Activated CD8-positive, alpha-beta memory T cell treated with anti-CD3 and anti-CD28 coated beads for 24 hours (primary cell): ENCODE results near the gene SEZ6.
A peak's percentile ranks its signal among the peaks of the same experiment; 100 is the strongest.
"Not testable (repeated sequence)": the region's sequence is repeated elsewhere in the genome, so short reads cannot be mapped to it uniquely, and the experiment has no call there.

Source experiments
- DNase-seq: peaks from one replicate; pipeline ENCODE4 v3.0.0-alpha.2; 2020

SEZ6 gene

GRCh38 chr17:28951991-28952975 is 53.5 kb downstream of the SEZ6 start:
- peak; percentile 94 for DNase-seq

- peak; percentile 99 for DNase-seq
These were observed 54.3 kb downstream of the SEZ6 start, which contains the start of gene PHF12 for GRCh38 chr17:28951428-28951990. PHF12 (minus strand) TSS chr17:28951518; CDS start chr17:28950960, 558 bp downstream.

DNA sequence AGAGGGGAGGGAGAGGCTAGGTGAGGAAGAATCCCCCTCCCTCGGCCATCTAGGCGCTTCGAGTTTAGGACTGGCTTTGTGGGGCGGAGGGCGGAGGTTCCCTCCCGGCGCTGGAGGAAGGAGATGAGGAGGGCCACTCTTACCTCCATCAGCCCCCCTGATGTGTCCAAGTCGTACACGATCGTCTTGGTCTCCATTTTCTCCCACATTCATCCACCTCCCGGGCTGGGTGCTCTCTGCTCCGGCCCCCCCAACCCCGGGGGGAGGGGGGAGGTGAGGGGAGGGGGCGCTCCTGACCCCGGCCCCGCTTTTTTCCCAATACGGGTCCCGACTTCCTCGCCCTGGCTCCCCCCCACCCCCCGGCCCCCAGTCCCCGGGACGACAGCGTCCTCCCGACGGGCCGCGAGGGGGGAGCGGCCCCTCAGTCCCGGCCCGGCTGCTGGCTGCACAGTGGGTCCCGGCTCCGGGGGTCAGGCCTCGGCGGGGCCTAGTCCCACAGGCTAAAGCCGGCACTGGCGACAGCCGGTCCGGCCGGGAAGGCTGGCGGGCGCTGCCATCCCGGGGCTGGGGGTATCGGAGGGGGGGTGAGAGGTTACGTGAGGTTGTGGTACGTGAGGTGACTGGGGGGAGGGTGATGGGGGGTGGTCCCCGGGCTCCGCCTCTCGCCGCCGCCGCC is 54.9 kb downstream of the SEZ6 start:
- no peak for DNase-seq

DNA sequence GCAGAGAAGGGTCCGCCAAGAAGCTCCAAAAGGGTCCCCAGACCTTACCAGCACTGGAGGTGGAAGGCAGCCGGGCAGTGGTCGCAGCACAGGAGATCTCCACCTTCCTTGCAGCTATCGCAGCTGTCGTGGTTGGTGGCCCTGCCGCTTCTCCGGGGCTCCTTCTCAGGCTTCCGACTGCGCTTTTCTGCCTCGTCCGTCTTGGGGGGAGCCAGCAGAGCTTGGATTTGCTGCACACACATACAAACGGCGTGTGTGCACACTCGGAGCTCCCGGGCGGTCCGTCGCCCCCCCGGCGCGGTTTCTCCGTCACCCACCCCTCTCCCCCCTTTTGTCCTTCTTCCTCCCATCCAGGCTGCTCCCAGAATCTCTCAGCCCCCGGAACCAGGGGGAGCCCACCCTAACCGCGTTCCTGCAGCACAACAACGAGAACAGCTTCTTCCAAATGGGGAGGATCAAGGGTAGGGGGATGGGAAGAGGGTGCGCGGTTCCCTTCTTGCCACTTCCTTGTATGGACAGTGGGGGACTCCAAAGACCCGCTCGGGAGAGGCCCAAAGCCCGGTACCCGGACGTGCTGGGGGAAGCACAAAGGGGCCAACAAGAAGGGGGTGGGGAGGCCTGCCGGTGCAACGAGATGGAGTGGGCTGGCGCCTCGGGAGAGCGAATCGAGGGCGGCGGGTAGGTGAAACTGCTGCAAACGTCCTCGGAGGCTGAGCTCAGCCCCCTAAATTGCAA is 55.6 kb downstream of the SEZ6 start:
- peak; percentile 81 for DNase-seq

DNA sequence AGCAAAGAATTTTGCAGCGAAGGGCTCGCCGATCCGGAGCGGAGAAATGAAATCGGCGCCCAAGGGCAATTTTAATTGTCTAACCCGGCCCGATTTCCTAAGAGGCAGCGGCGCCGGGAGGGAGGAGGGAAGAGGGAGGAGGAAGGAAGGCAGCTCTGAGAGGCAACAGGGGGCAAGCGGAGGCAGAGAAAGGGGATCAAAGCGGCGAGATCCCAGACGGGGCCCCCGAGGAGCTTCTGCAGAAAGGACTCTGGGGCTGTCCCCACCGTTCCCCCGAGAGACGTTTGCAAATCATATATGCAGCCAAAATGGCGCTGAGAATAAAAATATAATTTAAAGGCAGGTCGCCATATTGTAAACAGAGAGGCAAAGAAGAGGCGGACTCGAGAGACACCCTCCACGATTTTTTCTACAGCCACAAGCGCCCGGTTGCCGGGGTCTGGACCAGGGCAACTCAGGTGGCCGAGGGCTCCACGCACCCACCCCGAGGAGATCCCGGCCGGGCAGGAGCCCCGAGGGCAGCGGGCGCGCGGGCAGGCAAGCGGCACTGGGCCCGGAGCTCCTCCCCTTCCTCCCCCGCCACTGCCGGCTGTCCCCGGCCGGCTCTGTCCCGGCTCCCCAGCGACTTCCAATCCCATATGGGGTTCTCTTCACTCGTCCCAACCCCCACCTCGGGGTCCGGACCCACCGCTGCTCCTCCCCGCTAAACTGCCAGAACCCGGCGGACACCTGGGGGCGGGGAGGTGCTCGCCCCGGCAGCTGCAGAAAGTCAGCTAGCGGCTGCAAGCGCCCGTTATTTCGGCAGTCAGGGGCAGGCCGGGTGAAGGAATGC is 56.4 kb downstream of the SEZ6 start:
- peak; percentile 87 for DNase-seq

DNA sequence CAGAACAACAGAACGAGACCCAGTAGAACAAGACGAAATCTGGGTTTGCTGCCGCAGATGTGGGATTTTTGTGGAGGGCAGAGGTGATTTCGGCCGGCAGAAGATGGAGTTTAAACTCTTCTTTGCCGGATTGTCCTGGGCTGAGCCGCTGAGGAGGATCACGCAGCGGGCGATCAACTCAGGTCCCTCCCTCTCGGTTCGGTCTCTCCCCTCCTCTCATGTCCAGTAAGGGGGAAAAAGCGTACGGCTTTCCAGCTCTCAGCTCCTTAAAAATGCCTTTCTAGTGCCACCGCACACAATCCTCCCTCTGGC is 57.0 kb downstream of the SEZ6 start:
- DNase-seq: no peak

- DNase-seq: no peak
These were observed 57.5 kb downstream of the SEZ6 start for GRCh38 chr17:28948342-28948741.

DNA sequence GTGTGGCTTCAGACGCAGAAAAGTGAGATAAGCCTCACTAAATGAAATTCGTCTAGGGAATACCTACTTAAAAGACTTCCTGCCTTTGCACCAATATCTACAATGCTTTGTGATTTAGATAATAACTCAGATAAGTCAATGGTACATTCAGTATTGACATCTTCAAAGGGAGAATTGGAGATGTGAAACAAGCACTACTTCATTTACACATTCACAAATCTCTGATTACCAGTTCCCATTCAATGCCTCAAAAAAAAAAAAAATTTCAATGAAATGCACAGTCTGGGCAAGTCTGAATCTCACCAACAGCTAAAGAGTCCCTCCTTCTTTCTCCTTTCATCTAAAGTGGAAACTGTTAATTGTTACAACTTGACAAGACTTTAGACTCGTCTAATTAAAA is 58.2 kb downstream of the SEZ6 start:
- no peak for DNase-seq

- no peak for DNase-seq
These were observed 59.6 kb downstream of the SEZ6 start for GRCh38 chr17:28946239-28946638.

- DNase-seq: no peak
These were observed 60.7 kb downstream of the SEZ6 start for GRCh38 chr17:28944862-28945741.

DNA sequence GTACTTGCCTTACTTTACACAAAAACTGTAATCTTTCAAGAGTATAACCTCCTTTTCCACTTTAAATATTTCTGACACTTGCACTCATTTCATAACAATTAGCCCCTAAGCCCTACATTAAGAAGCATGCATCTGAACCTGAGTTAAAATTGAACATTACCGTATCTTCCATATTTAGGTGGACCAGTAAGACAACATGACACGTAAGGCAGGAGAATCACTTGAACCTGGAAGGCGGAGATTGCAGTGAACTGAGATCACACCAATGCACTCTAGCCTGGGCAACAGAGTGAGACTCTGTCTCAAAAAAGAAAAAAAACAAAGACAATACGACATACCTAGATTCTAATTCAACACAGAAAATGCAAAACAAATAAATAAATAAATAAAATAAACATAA is 61.5 kb downstream of the SEZ6 start:
- no peak for DNase-seq

GRCh38 chr17:28942925-28943324 is 62.9 kb downstream of the SEZ6 start:
- DNase-seq: no peak

- DNase-seq: no peak
These were observed 64.6 kb downstream of the SEZ6 start for GRCh38 chr17:28941251-28941650.

DNA sequence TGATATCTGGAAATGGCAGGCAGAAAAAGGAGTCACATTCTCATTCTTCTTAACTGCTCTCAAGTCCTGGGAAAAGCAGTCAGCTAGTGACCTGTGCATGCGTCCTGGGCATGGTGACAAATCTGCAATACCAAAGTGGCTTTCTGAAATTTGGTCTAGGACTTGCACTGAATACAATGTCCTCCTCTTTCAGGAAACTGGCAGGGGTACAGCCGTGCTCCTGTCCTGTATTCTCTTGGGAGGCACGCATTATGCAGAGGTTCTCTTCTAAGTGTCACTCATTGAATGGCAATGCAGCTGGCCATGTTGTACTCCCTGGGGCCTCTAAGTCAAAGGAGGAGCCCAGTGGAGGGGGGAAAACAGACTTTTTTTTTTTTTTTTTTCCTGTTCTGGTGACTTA is 65.2 kb downstream of the SEZ6 start:
- DNase-seq: no peak

DNA sequence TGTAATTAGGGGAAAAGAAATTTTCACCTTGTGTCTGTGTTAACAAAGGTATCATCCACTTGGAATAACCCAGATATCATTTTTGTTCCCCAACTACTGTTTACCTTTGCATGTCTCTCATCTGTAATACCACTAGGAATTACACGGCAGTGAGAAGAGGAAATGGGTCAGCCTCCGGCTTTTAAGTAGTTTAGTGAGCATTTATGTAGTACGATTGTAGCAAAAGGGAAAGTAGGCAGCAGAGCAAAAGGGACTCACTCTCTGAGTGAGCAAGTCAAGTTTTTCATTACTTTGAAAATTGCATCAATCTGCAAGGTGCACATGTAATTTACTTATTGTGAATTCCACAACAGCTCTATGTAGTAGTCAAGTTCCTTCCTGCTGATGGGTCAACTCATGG is 65.7 kb downstream of the SEZ6 start:
- DNase-seq: no peak

- DNase-seq: no peak
These were observed 67.3 kb downstream of the SEZ6 start for GRCh38 chr17:28938552-28938951.

DNA sequence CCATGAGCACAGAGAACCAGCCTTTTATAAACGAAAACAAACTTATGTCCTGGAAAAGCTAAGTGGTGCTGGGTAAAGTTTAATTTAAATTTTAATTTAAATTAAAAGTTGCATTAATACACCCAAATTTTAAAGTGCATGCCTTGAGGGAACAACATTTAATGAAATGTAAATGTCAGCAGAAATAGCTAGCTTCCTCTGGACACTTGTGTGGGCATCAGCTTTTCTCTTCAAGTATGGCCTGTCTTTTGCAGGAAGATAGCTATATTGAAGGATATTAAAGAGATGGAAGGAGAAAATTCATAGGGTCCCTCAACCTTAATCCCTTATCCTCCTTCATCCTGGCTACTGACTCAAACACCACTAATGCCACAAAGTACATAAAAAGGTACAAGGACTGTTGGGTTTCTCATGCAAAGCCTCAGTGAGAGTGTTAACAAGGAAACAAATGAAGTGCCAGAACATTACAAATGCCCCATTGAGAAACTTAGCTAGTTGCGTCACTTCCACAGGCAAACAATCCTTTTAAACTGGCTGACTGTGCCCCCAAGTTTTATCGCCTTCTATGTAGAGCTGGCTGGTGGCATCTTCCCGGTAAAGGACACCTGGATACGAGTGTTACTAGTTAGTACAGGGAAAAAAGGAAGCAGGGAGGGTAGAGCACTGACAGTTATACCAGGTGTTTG is 68.6 kb downstream of the SEZ6 start:
- DNase-seq: no peak

DNA sequence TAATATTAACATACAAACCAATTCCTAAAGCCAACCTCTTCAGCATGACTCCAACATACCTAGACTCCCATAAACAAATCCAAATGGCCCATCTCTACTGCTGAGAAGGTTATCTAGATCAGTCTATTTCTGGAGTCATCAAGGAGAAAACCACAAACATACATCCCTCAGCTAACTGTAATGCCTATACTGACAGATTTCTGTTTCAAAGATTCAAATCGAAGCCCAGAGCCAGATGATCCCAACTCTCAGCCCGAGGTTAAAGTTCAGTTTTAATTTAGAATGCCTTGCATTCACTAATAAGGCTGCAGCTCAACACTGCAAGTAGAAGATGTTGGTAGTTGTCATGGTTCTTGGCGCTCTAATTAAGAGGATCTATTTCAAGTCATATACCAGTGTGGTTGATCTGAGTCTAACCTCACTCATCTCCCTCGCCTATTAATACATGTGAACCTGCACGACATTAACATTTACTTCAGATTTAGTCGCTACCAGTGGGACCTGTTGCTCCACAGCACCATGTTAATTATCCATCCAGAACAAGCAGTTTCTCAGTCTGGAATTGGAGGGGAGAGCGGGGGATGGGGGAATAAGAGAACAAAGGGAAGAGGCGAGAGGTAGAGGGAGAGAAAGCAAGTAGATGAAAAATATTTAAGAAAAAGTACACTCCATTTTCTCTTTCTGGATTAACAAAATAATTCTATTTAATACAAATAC is 69.9 kb downstream of the SEZ6 start:
- no peak for DNase-seq

DNA sequence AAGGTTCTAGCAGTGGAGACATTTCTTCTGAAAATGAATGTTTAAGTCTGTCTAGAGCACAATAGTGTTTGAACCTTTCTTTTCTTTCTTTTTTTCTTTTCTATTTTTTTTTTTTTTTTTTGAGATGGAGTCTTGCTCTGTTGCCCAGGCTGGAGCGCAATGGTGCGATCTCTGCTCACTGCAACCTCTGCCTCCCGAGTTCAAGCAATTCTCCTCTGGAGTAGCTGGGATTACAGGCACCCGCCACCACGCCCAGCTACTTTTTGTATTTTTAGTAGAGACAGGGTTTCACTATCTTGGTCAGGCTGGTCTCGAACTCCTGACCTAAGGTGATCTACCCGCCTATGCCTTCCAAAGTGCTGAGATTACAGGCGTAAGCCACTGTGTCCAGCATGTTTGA is 71.3 kb downstream of the SEZ6 start:
- not testable (repeated sequence) for DNase-seq

DNA sequence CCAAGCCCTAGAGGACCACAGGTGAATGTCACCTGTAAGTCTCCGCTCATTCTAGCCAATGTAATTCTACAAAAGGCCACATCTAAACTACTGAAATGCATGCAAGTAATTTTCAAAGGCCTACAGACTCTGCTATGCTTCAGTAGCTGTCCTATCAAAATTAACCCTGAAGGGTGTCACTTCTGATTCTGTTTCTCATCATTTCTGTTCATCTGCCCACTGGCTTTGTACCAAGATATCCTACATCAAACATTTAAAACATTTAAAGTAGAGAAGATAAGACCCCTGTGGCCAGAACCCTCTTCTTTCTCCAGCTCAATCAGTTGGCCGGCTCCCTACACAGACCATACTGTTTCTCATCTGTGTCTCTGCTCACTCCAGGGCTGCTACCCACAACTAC is 76.0 kb downstream of the SEZ6 start:
- no peak for DNase-seq
